Activated CD4-positive, alpha-beta T cell treated with anti-CD3 and anti-CD28 coated beads for 4 hours (primary cell): ENCODE results near the gene CD164.
"Not testable (repeated sequence)": the region's sequence is repeated elsewhere in the genome, so short reads cannot be mapped to it uniquely, and the experiment has no call there.

Source experiments
- DNase-seq, 2 donors: peaks; one replicate each; pipeline ENCODE4 v3.0.0-alpha.2; 2020

CD164 gene

GRCh38 chr6:109374326-109374892 lies 7.9 kb downstream of the CD164 start:
- no peak for DNase-seq

GRCh38 chr6:109373762-109374161 lies 8.5 kb downstream of the CD164 start:
- no peak for DNase-seq

- DNase-seq, result no peak
Measured at GRCh38 chr6:109373331-109373730, 8.9 kb downstream of the CD164 start.

- DNase-seq, result no peak
Measured at GRCh38 chr6:109372130-109372529, 10.1 kb downstream of the CD164 start.

- no peak for DNase-seq
Measured at GRCh38 chr6:109370792-109371191, 11.5 kb downstream of the CD164 start.

GRCh38 chr6:109370336-109370735 lies 11.9 kb downstream of the CD164 start:
- no peak for DNase-seq

- DNase-seq, result no peak
Measured at GRCh38 chr6:109369728-109370127, 12.5 kb downstream of the CD164 start.

GRCh38 chr6:109364382-109365078 lies 17.7 kb downstream of the CD164 start:
- DNase-seq, result not testable (repeated sequence)

- no peak for DNase-seq
Measured at GRCh38 chr6:109363753-109364152, 18.5 kb downstream of the CD164 start.

- DNase-seq, result no peak
Measured at GRCh38 chr6:109362102-109362884, 20.0 kb downstream of the CD164 start.

GRCh38 chr6:109360791-109361190 lies 21.5 kb downstream of the CD164 start:
- no peak for DNase-seq

GRCh38 chr6:109360281-109360680 lies 22.0 kb downstream of the CD164 start:
- no peak for DNase-seq

GRCh38 chr6:109359248-109359647 lies 23.0 kb downstream of the CD164 start:
- DNase-seq, result no peak

GRCh38 chr6:109358204-109358603 lies 24.1 kb downstream of the CD164 start:
- DNase-seq, result no peak

- no peak for DNase-seq
Measured at GRCh38 chr6:109356237-109356636, 26.0 kb downstream of the CD164 start.

GRCh38 chr6:109351231-109352130 lies 30.8 kb downstream of the CD164 start:
- DNase-seq, result no peak

- DNase-seq, result no peak
Measured at GRCh38 chr6:109349419-109349987, 32.8 kb downstream of the CD164 start.

GRCh38 chr6:109348226-109348625 lies 34.0 kb downstream of the CD164 start:
- DNase-seq, result no peak

GRCh38 chr6:109347779-109348178 lies 34.5 kb downstream of the CD164 start:
- no peak for DNase-seq

GRCh38 chr6:109345986-109346385 lies 36.3 kb downstream of the CD164 start:
- DNase-seq, result no peak

GRCh38 chr6:109344226-109344625 lies 38.0 kb downstream of the CD164 start:
- no peak for DNase-seq

- no peak for DNase-seq
Measured at GRCh38 chr6:109343518-109343917, 38.7 kb downstream of the CD164 start.

- DNase-seq, result no peak
Measured at GRCh38 chr6:109342911-109343310, 39.4 kb downstream of the CD164 start.
